Uterus (tissue), 2 donors: ENCODE data around the gene ADK.

Source experiments
- POLR2A ChIP-seq, 2 donors: fragments of 450-650 bp; IDR thresholded peaks; one replicate each; pipeline ENCODE4 v1.6.1; 2016; ENCODE audit warnings: antibody characterized with exemption in 2 of 2, mild to moderate bottlenecking in 1 of 2, moderate library complexity in 1 of 2
- TF ChIP-seq, protein P1 (sequence below), 4 experiments: fragments of 200-600 bp in 2 of 4; fragments of 450-650 bp in 2 of 4; sonication (generic) in 2 of 4; IDR thresholded peaks; one replicate each; pipeline ENCODE4 v1.5.1; 2016 to 2019; ENCODE audit warnings: antibody characterized with exemption in 4 of 4, mild to moderate bottlenecking in 2 of 4, moderate library complexity in 1 of 4

DNA sequence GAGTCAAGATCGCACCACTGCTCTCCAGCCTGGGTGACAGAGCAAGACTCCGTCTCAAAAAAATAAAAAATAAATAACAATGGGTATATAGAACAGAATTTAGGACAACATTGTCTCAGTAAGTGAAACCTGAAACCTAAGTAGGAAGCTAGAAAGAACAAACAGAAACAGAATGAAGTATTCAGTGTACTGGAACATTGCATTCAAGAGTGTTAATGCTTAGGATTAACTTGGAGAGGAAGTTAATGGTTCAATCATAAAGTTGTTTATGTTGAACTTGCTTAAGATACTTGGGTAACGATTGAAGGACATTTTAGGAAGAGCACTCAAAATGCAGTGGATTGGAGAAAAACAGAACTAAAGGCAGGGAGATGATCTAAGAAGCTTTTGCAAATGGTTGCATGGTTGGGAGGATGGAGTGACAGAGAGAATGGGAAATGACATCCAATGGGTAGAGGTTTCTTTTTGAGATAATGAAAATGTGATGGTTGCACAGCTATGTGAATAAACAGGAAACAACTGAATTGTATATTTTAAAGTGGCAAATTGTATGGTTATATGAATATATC is 233.7 kb downstream of the ADK start:
- TF ChIP-seq, protein P1, sequence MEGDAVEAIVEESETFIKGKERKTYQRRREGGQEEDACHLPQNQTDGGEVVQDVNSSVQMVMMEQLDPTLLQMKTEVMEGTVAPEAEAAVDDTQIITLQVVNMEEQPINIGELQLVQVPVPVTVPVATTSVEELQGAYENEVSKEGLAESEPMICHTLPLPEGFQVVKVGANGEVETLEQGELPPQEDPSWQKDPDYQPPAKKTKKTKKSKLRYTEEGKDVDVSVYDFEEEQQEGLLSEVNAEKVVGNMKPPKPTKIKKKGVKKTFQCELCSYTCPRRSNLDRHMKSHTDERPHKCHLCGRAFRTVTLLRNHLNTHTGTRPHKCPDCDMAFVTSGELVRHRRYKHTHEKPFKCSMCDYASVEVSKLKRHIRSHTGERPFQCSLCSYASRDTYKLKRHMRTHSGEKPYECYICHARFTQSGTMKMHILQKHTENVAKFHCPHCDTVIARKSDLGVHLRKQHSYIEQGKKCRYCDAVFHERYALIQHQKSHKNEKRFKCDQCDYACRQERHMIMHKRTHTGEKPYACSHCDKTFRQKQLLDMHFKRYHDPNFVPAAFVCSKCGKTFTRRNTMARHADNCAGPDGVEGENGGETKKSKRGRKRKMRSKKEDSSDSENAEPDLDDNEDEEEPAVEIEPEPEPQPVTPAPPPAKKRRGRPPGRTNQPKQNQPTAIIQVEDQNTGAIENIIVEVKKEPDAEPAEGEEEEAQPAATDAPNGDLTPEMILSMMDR (IDR thresholded peaks at IDR 0.05) = no peak
- no peak for TF ChIP-seq POLR2A (IDR thresholded peaks at IDR 0.05)
